ENCODE data around the gene RIMS1.
A peak's percentile ranks its signal among the peaks of the same experiment; 100 is the strongest.

Gene RIMS1

GRCh38 chr6:72406517-72406916, 520.2 kb downstream of the RIMS1 start:
- ATAC-seq: no peak
- TF ChIP-seq, protein P1, sequence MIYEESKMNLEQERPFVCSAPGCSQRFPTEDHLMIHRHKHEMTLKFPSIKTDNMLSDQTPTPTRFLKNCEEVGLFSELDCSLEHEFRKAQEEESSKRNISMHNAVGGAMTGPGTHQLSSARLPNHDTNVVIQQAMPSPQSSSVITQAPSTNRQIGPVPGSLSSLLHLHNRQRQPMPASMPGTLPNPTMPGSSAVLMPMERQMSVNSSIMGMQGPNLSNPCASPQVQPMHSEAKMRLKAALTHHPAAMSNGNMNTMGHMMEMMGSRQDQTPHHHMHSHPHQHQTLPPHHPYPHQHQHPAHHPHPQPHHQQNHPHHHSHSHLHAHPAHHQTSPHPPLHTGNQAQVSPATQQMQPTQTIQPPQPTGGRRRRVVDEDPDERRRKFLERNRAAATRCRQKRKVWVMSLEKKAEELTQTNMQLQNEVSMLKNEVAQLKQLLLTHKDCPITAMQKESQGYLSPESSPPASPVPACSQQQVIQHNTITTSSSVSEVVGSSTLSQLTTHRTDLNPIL (CRISPR knock-in tag; IDR thresholded peaks at IDR 0.05; ENCODE audit: low read depth): no peak
- no peak for TF ChIP-seq TSHZ2 (CRISPR knock-in tag; IDR thresholded peaks at IDR 0.05)
- no peak for TF ChIP-seq ESRRG (CRISPR knock-in tag; IDR thresholded peaks at IDR 0.05)
- no peak for TF ChIP-seq ZFP3 (CRISPR knock-in tag; IDR thresholded peaks at IDR 0.05)
- no peak for TF ChIP-seq CSRNP3 (CRISPR knock-in tag; IDR thresholded peaks at IDR 0.05)
- no peak for TF ChIP-seq TCF4 (CRISPR knock-in tag; IDR thresholded peaks at IDR 0.05; ENCODE audit: borderline replicate concordance)
- no peak for TF ChIP-seq ZNF565 (CRISPR knock-in tag; conservative IDR thresholded peaks at IDR 0.05; ENCODE audit: low read depth)
- no peak for TF ChIP-seq RARB (CRISPR knock-in tag; IDR thresholded peaks at IDR 0.05)
- no peak for TF ChIP-seq ZFP30 (CRISPR knock-in tag; IDR thresholded peaks at IDR 0.05)
- no peak for TF ChIP-seq SNAI2 (CRISPR knock-in tag; IDR thresholded peaks at IDR 0.05)
- TF ChIP-seq POU6F1 (CRISPR knock-in tag; IDR thresholded peaks at IDR 0.05; ENCODE audit: borderline replicate concordance, low read depth): no peak
- no peak for TF ChIP-seq GLIS3 (CRISPR knock-in tag; IDR thresholded peaks at IDR 0.05)
- TF ChIP-seq ARNTL (CRISPR knock-in tag; IDR thresholded peaks at IDR 0.05; ENCODE audit: borderline replicate concordance, low read depth): no peak
- TF ChIP-seq PPARA (CRISPR knock-in tag; IDR thresholded peaks at IDR 0.05; ENCODE audit: borderline replicate concordance): no peak
- TF ChIP-seq, protein P2, sequence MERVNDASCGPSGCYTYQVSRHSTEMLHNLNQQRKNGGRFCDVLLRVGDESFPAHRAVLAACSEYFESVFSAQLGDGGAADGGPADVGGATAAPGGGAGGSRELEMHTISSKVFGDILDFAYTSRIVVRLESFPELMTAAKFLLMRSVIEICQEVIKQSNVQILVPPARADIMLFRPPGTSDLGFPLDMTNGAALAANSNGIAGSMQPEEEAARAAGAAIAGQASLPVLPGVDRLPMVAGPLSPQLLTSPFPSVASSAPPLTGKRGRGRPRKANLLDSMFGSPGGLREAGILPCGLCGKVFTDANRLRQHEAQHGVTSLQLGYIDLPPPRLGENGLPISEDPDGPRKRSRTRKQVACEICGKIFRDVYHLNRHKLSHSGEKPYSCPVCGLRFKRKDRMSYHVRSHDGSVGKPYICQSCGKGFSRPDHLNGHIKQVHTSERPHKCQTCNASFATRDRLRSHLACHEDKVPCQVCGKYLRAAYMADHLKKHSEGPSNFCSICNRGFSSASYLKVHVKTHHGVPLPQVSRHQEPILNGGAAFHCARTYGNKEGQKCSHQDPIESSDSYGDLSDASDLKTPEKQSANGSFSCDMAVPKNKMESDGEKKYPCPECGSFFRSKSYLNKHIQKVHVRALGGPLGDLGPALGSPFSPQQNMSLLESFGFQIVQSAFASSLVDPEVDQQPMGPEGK (CRISPR knock-in tag; IDR thresholded peaks at IDR 0.05; ENCODE audit: borderline replicate concordance): no peak
- no peak for TF ChIP-seq ISL1 (CRISPR knock-in tag; IDR thresholded peaks at IDR 0.05)
- TF ChIP-seq ZNF8 (CRISPR knock-in tag; IDR thresholded peaks at IDR 0.05): no peak
- TF ChIP-seq BACH2 (CRISPR knock-in tag; IDR thresholded peaks at IDR 0.05; ENCODE audit: borderline replicate concordance): no peak

DNA sequence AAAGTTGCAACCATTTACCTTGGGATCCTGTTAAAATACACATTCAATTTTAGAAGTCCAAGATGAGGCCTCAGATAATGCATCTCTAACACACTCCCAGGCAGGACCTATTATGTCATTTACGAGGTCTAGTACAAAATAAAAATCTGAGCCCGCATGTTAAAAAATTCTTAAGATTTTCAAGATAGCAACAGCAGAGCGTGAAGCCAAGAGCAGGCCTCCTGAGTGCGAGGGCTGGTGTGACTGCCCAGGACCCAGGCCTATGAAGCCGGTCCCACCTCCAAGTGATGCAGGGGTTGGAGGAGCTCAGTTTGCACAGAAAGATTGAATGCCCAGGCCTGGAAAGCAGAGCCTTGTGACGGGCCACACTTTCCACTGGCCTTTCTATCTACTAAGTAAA, 524.4 kb downstream of the RIMS1 start:
- no peak for ATAC-seq
- no peak for TF ChIP-seq ARNTL (CRISPR knock-in tag; IDR thresholded peaks at IDR 0.05; ENCODE audit: borderline replicate concordance, low read depth)
- TF ChIP-seq, protein P1 (CRISPR knock-in tag; IDR thresholded peaks at IDR 0.05; ENCODE audit: low read depth): no peak
- no peak for TF ChIP-seq TCF4 (CRISPR knock-in tag; IDR thresholded peaks at IDR 0.05; ENCODE audit: borderline replicate concordance)

- no peak for TF ChIP-seq ZNF565 (CRISPR knock-in tag; conservative IDR thresholded peaks at IDR 0.05; ENCODE audit: low read depth)
- no peak for TF ChIP-seq SNAI2 (CRISPR knock-in tag; IDR thresholded peaks at IDR 0.05)
- no peak for TF ChIP-seq TSHZ2 (CRISPR knock-in tag; IDR thresholded peaks at IDR 0.05)
- TF ChIP-seq, protein P1 (CRISPR knock-in tag; IDR thresholded peaks at IDR 0.05; ENCODE audit: low read depth): no peak
- TF ChIP-seq PPARA (CRISPR knock-in tag; IDR thresholded peaks at IDR 0.05; ENCODE audit: borderline replicate concordance): no peak
- no peak for TF ChIP-seq TCF4 (CRISPR knock-in tag; IDR thresholded peaks at IDR 0.05; ENCODE audit: borderline replicate concordance)
- no peak for TF ChIP-seq RARB (CRISPR knock-in tag; IDR thresholded peaks at IDR 0.05)
- no peak for TF ChIP-seq CSDC2 (CRISPR knock-in tag; IDR thresholded peaks at IDR 0.05)
- TF ChIP-seq GLIS3 (CRISPR knock-in tag; IDR thresholded peaks at IDR 0.05): no peak
- TF ChIP-seq ISL1 (CRISPR knock-in tag; IDR thresholded peaks at IDR 0.05): no peak
- ATAC-seq: peak; percentile 88
Measured at GRCh38 chr6:72411872-72412708, 525.7 kb downstream of the RIMS1 start.
